PC-9 (cell line): ENCODE data around the gene PCDHGA1.
"Not testable (repeated sequence)": the region's sequence is repeated elsewhere in the genome, so short reads cannot be mapped to it uniquely, and the experiment has no call there.

Experiments
- CTCF ChIP-seq: fragments of 200-600 bp; sonication (generic); conservative IDR thresholded peaks from 2 replicates; pipeline ENCODE4 v1.6.1; 2017; ENCODE audit warnings: mixed run types, antibody characterized with exemption, mild to moderate bottlenecking, moderate library complexity
- EZH2 ChIP-seq: fragments of 200-600 bp; sonication (generic); IDR thresholded peaks from 2 replicates; pipeline ENCODE4 v1.8.0; 2017; ENCODE audit warnings: antibody characterized with exemption, low read depth

DNA sequence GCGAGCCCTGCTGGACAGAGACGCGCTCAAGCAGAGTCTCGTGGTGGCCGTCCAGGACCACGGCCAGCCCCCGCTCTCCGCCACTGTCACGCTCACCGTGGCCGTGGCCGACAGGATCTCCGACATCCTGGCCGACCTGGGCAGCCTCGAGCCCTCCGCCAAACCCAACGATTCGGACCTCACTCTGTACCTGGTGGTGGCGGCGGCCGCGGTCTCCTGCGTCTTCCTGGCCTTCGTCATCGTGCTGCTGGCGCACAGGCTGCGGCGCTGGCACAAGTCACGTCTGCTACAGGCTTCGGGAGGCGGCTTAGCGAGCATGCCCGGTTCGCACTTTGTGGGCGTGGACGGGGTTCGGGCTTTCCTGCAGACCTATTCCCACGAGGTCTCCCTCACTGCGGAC, 2.3 kb downstream of the PCDHGA1 start:
- TF ChIP-seq EZH2, CTCF: not testable (repeated sequence)
